Erythroblast (primary cell): ENCODE data around the gene PTPRD.

Experiments used
- DNase-seq, 2 experiments: peaks; one replicate each; lab custom pipeline; 2025; lab: John Stamatoyannopoulos, UW
- GATA1 ChIP-seq: IDR thresholded peaks from 2 replicates; pipeline ENCODE4 v1.6.1; 2011; ENCODE audit warnings: low read depth, mild to moderate bottlenecking, control low read depth, low read length, moderate library complexity
- POLR2A ChIP-seq: IDR thresholded peaks from 2 replicates; pipeline ENCODE4 v1.6.1; 2011; ENCODE audit warnings: mild to moderate bottlenecking, low read length

PTPRD gene

GRCh38 chr9:10612641-10613398, at the start of gene PTPRD:
Gene PTPRD, minus strand, starts transcription at chr9:10613002.
- DNase-seq = peak; percentile 15 to 20
- no peak for TF ChIP-seq POLR2A
- TF ChIP-seq GATA1 = no peak

GRCh38 chr9:10661994-10662393, 49.2 kb upstream of the PTPRD start:
- DNase-seq = no peak
- TF ChIP-seq POLR2A = no peak
- TF ChIP-seq GATA1 = no peak

GRCh38 chr9:10661376-10661775, 48.6 kb upstream of the PTPRD start:
- DNase-seq = no peak
- TF ChIP-seq POLR2A = no peak
- TF ChIP-seq GATA1 = no peak

- no peak for DNase-seq
- TF ChIP-seq POLR2A (no peak), GATA1 (no peak)
These were observed 38.2 kb upstream of the PTPRD start for GRCh38 chr9:10651012-10651411.

- TF ChIP-seq GATA1 (no peak), POLR2A (no peak)
- DNase-seq = no peak
These were observed 36.3 kb upstream of the PTPRD start for GRCh38 chr9:10649076-10649475.

GRCh38 chr9:10633785-10634184, 21.0 kb upstream of the PTPRD start:
- TF ChIP-seq GATA1 (no peak), POLR2A (no peak)
- no peak for DNase-seq

- no peak for TF ChIP-seq GATA1
- TF ChIP-seq POLR2A = no peak
- no peak for DNase-seq
These were observed 1.5 kb upstream of the PTPRD start for GRCh38 chr9:10614196-10614800.

- no peak for DNase-seq
- TF ChIP-seq GATA1 = no peak
- TF ChIP-seq POLR2A = no peak
These were observed 617 bp upstream of the PTPRD start for GRCh38 chr9:10613419-10613818.

GRCh38 chr9:10605388-10605787, 7.4 kb downstream of the PTPRD start:
- DNase-seq = no peak
- no peak for TF ChIP-seq GATA1
- TF ChIP-seq POLR2A = no peak

GRCh38 chr9:10604927-10605326, 7.9 kb downstream of the PTPRD start:
- TF ChIP-seq GATA1 (no peak), POLR2A (no peak)
- DNase-seq = no peak

GRCh38 chr9:10597801-10598200, 15.0 kb downstream of the PTPRD start:
- no peak for DNase-seq

GRCh38 chr9:10594482-10594881, 18.3 kb downstream of the PTPRD start:
- TF ChIP-seq POLR2A (no peak), GATA1 (no peak)
- DNase-seq = no peak

More at GRCh38 chr9:10597801-10598200, 15.0 kb downstream of the PTPRD start:
- TF ChIP-seq GATA1 (no peak), POLR2A (no peak)

- no peak for TF ChIP-seq POLR2A
- no peak for TF ChIP-seq GATA1
- DNase-seq = no peak
These were observed 26.4 kb downstream of the PTPRD start for GRCh38 chr9:10586407-10586806.

GRCh38 chr9:10571699-10572098, 41.1 kb downstream of the PTPRD start:
- TF ChIP-seq POLR2A (no peak), GATA1 (no peak)
- no peak for DNase-seq
